NCI-H510A (cell line): ENCODE results near the gene CCDC97.
A peak's percentile ranks its signal among the peaks of the same experiment; 100 is the strongest.
"Not testable (repeated sequence)": the region's sequence is repeated elsewhere in the genome, so short reads cannot be mapped to it uniquely, and the experiment has no call there.

Experiments used
- DNase-seq: peaks from one replicate; lab custom pipeline; 2025; lab: John Stamatoyannopoulos, UW

The CCDC97 gene

GRCh38 chr19:41339936-41340335, 30.0 kb downstream of the CCDC97 start:
- no peak for DNase-seq

- peak; percentile 29 for DNase-seq
These were observed 31.9 kb downstream of the CCDC97 start for GRCh38 chr19:41341669-41342490.

GRCh38 chr19:41344162-41344561, 34.2 kb downstream of the CCDC97 start:
- no peak for DNase-seq

- DNase-seq, result not testable (repeated sequence)
These were observed 36.9 kb downstream of the CCDC97 start for GRCh38 chr19:41346916-41347315.

- DNase-seq, result no peak
These were observed 40.9 kb downstream of the CCDC97 start for GRCh38 chr19:41350735-41351338.

GRCh38 chr19:41351339-41352245, 41.6 kb downstream of the CCDC97 start:
- no peak for DNase-seq

GRCh38 chr19:41352279-41352608, 42.3 kb downstream of the CCDC97 start:
- DNase-seq, result no peak

GRCh38 chr19:41352609-41353465, 42.9 kb downstream of the CCDC97 start:
- DNase-seq, result no peak

- peak; percentile 35 for DNase-seq
These were observed 43.7 kb downstream of the CCDC97 start, which contains the start of gene TGFB1 for GRCh38 chr19:41353466-41354342. Gene TGFB1, minus strand, starts transcription at chr19:41353922. Its CDS starts 878 bp downstream, at chr19:41353044.

GRCh38 chr19:41354343-41354953, 44.5 kb downstream of the CCDC97 start:
- DNase-seq, result no peak

- DNase-seq, result no peak
These were observed 45.1 kb downstream of the CCDC97 start for GRCh38 chr19:41355035-41355434.

- no peak for DNase-seq
These were observed 45.8 kb downstream of the CCDC97 start for GRCh38 chr19:41355802-41356201.

GRCh38 chr19:41356984-41357739, 47.2 kb downstream of the CCDC97 start:
- DNase-seq, result no peak

GRCh38 chr19:41357746-41358145, 47.8 kb downstream of the CCDC97 start:
- DNase-seq, result no peak

- DNase-seq, result no peak
These were observed 49.8 kb downstream of the CCDC97 start for GRCh38 chr19:41359741-41360140.

GRCh38 chr19:41362143-41362847, 52.3 kb downstream of the CCDC97 start:
- DNase-seq, result no peak

- DNase-seq, result no peak
These were observed 53.4 kb downstream of the CCDC97 start for GRCh38 chr19:41363371-41363752.

- DNase-seq, result peak; percentile 95
These were observed 54.0 kb downstream of the CCDC97 start, which contains the start of gene B9D2 for GRCh38 chr19:41363753-41364523. Gene B9D2, minus strand, starts transcription at chr19:41364149. Its CDS starts 630 bp downstream, at chr19:41363519.
